GM19452 (cell line): ENCODE measurements around the gene EPB41.
"Not testable (repeated sequence)": the region's sequence is repeated elsewhere in the genome, so short reads cannot be mapped to it uniquely, and the experiment has no call there.

Experiments used
- ATAC-seq: cut with Tn5 transposase; IDR thresholded peaks from one replicate; pipeline ENCODE4 v1.9.1; 2021; ENCODE audit not compliant: unreplicated experiment

The EPB41 gene

GRCh38 chr1:29043274-29043965 lies 129.1 kb downstream of the EPB41 start:
- no peak for ATAC-seq

DNA sequence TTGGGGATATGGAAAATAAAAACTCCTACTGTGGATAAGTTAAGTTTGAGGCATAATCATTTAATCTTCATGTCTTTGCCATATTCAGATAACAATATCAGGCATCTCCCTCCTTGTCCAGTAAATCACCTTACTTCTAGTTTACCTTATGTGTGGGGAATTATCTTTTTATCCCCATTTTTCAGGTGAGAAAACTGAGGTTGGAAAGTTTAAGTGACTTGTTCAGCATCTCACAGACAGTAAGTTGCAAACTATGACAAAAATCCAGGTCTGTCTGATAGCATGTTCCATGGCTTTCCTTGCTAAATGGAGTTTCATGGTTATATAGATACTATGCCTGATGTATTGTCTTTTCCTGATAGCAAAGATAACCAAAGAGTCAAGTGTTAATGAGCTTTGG lies 129.6 kb downstream of the EPB41 start:
- no peak for ATAC-seq

DNA sequence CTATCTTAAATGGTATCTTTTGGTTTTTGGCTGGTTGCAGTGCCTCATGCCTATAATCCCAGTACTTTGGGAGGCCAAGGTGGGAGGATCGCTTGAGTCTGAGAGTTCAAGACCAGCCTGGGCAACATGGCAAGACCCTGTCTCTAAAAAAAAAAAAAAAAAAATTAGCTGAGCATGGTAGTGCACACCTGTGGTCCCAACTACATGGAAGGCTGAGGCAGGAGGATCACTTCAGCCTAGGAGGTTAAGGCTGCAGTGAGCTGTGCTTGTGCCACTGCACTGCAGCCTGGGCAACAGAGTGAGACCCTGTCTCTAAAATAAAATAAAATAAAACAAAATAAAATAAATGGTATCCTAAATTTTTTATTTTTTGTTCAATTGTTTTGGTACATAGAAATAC lies 131.3 kb downstream of the EPB41 start:
- not testable (repeated sequence) for ATAC-seq

DNA sequence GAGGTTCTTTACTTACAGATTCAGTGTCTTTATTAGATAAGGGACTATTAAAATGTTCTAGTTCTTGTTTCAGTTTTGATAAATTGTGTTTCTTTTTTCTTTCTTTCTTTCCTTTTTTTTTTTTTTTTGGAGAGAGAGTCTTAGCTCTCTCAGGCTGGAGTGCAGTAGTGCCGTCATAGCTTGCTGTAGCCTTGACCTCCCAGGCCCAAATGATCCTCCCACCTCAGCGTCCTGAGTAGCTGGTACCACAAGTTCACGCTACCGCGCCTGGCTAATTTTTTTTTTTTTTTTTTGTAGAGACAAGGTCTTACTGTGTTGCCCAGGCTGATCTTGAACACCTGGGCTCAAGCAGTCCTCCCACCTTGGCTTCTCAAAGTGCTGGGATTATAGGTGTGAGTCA lies 132.8 kb downstream of the EPB41 start:
- ATAC-seq, result no peak

DNA sequence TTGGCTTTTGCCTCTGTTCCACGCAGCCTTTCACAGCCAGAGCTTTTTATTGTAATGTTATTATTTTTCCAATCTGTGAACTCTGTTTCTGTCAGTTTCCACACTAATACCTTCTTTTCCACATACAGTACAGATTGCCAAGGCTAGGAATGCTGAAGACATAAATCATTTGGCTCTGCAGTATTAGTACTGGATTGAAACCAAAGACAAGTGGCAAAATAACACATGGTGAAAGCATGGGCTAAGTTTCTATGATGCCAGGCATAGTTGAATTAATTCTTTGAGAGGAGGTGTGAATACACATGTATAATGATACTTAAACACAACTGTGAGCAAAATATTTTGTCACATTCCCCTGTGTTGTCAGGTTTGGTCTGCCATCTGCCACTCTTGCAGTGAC lies 135.8 kb downstream of the EPB41 start:
- ATAC-seq, result no peak

DNA sequence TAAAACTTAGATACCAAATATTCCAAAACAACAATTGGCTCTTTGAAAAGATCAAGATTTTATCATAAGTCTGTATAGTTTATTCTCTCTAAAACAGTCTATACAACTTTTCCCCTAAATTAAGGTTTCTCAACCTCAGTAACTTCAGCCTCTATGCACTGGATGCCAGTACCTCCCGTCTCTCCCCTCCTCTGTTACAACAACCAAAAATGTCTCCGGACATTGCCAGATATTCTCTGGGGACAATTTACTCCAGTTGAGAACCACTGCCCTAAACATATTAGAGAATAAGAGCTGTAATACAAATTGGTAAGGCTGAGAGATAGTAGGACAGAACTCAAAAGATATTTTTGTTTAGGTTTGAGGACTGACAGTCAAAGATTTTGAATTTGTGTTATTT lies 137.7 kb downstream of the EPB41 start:
- no peak for ATAC-seq

GRCh38 chr1:29052941-29053340 lies 138.6 kb downstream of the EPB41 start:
- no peak for ATAC-seq

DNA sequence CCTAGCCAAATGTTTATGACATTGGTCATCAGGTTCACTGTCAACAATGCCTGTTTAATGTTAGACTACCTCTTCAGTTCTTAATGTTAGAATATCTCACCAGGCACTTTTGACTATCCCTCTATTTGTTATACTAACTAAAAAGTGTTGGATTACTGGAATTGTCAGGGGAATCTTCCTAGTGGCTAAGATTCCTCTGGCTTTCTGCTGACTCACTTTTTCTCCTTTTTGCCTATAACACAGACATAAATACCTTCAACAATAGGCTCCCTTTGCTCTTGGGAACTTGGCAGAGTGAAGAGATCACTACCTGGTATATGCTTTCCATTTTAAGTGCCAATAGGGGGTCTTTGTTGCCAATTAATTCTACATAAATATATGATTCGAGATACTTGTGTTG lies 140.8 kb downstream of the EPB41 start:
- ATAC-seq, result no peak

DNA sequence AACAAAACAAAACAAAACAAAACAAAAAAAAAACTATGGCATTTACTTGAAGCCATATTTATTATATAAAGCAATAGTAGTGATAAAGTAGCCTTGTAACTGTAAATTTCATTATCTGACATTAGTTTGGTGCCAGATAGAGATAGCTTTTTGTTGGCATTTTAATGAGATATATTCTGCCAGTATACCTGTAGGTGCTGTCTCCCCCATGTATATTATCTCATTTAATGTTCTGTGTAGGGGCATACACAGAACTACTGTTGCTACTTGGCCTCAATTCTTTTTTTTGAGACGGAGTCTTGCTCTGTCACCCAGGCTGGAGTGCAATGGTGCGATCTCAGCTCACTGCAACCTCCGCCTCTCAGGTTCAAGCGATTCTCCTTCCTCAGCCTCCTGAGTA lies 141.9 kb downstream of the EPB41 start:
- ATAC-seq, result no peak

- ATAC-seq, result no peak
Measured at GRCh38 chr1:29057700-29058099, 143.3 kb downstream of the EPB41 start.

DNA sequence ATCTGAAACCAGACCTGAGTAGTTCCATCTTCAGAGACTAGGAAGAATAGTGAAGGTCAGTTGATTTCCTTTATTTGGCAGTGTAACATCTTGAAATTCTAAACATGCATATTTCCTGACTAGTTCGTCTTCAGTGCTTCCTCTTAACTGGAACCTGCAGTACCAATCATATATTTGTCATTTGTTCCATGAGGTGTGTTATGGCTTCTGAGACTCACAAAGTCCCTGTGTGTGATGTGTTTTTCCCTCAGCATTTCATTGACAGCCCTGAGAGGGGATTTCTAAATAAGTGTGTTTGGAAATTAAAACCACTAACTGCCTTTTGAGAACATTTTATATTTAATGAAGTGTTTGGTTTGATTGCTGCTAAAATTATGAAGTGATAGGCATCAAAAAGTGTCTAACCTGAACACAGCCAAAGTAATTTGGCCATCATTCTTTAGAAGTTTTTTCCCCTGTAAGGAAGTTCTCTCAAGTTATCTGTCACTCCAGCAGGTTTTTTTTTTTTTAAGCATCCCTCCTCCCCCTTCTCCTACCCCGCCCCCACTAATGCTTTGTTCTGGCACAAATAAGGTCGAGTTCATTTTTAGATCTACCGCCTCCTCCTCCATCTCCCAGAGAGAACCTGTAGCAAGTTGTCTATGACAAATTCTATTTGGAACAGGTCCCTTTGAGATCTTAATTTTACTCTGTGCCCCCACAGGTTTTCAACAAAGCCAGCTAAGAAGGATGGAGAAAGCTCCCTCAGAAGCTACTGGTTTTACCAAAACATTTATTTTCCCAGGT lies 148.0 kb downstream of the EPB41 start:
- no peak for ATAC-seq

GRCh38 chr1:29064064-29064463 lies 149.7 kb downstream of the EPB41 start:
- no peak for ATAC-seq

DNA sequence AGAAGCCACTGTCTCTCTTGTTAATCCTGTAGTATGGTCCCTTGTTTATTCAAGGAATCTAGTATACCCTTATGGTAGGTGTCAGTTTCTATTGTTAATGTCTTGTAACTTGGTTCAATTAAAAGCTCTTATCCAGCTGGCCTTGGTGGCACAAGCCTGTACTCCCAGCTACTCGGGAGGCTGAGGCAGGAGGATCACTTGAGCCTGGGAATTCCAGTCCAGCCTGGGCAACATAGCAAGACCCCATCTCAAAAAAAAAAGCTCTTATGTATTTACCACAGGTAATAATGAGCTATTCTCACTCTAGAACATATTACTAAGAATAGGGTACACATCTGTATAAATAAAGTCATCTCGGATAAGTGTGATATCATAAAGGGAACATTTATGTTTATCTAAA lies 162.8 kb downstream of the EPB41 start:
- ATAC-seq, result no peak

DNA sequence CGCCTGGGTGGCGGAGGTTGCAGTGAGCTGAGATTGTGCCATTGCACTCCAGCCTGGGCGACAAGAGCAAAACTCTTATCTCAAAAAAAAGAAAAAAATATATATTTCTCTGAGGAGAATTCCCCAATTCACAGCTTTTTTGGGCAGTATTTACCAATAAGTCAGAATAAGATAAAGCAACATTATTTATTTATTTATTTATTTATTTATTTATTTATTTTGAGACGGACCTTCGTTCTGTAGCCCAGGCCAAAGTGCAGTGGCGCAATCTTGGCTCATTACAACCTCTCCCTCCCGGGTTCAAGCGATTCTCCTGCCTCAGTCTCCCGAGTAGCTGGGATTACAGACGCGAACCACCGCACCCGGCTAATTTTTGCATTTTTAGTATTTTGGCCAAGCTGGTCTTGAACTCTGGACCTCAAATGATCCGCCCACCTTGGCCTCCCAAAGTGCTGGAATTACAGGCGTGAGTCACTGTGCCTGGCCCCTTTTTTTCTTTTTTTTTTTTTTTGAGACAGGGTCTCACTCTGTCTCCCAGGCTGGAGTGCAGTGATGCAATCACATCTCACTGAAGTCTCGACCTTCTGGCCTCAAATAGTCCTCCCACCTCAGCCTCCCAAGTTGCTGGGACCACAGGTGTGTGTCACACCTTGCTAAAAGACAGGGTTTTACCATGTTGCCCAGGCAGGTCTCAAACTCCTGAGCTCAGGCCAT lies 165.7 kb downstream of the EPB41 start:
- ATAC-seq, result not testable (repeated sequence)

GRCh38 chr1:29081201-29081600 lies 166.8 kb downstream of the EPB41 start:
- no peak for ATAC-seq

- no peak for ATAC-seq
Measured at GRCh38 chr1:29082519-29082918, 168.2 kb downstream of the EPB41 start.

DNA sequence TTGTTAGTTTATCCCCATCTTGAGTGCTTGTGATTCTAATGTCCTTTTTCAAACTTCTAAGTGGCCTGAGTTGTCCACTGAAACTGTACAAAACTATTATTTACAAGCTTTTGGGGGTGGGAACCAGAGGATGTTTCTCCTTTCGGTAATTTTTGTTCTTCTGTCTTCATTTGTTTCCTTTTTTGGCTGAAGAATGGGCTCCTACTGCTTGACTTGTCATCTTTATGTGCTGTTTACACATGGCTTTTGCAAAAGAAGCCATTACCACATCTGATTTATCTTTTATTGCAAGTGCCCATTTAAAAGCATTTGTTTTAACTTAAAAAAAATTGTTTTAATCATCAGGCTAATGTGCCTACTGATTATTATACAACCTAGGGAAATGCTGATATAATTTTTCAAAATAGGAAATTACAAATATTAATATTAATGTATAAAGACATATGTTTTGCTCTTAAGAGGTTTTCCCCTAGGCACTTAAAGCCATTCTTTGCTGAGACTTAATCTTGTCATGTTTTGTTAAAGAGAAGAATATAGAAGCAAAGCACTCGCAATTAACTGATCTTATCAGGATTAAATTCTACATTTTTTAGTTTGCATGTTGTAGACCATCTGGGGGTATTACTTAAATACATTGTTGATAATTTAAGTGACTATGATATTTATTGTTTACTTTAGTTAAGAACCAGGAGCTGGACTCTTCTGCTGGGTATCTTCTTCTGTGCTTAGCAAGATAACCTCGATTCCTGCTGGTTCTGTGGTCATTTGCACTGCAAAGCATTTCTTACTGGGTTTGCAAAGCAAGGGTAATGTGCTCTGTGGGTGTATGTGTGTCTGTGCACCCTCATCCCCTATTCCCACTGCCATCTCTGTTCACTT lies 169.2 kb downstream of the EPB41 start:
- no peak for ATAC-seq

DNA sequence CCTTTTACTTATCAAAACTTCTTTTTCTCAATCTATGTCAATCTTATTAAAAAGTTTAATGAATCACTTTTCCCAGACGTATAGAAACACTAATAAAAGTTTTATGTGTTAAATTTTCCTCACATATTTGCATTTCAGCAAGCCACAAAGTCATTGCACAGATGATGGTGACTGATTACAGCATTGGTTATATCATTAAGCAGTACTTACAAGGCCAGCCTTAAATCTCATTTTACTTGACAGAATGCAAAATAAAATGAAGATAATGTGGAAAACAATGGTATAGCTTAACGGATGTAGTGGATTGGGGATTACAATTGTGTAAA lies 169.8 kb downstream of the EPB41 start:
- no peak for ATAC-seq

DNA sequence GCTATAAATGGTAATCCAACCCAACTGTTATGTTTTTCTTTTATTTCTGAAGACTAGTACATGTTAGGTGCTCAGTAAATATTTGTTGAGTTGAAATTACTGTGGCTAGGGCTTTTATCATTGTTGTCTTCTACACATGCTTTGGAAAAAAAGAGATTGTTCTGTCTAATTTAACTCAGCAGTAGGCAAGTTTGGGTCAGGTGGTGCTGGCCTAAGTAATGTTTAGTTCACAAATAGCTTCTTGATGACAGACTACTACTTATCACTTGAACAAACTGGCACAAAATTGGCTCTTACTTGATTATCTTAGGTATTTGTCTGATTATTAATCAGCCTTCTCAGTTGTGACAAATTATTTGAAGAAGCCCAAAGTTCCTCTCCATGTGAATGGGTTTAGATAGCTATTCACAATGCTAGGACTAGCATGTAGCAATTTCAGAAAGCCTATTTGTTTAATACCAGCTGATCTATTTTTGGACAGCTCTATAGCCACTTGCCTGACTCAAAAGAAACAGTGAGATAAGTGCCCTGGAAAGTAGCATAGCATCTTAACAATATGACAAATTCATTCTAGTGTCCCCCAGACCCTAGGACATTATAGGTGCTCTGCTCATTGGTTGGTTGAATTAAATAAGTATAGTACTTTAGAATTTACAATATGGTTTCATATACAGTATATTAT lies 176.7 kb downstream of the EPB41 start:
- no peak for ATAC-seq

- not testable (repeated sequence) for ATAC-seq
Measured at GRCh38 chr1:29092704-29093103, 178.3 kb downstream of the EPB41 start.

DNA sequence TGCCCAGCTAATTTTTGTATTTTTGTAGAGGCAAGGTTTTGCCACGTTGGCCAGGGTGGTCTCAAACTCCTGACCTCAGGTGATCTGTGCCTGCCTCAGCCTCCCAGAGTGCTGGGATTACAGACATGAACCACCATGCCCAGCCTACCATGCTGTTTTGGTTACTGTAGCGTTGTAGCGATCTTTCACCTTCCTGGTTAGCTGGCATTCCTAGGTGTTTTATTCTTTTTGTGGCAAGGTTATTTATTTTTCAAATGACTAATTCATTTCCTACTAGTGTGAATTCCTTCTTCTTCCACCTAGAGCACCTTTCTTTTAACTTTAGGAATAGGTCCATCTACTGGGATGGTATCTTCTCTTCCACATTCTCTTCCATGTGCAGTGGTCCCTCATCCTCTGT lies 180.1 kb downstream of the EPB41 start:
- ATAC-seq, result no peak
